Endodermal cell (in vitro differentiated cells): ENCODE data around the gene ZMYND15. TPM values are rescaled to one million over a fixed set of nuclear protein-coding genes. Genes with fewer than 3 reads are reported as not detected.
A peak's percentile ranks its signal among the peaks of the same experiment; 100 is the strongest.
"Not testable (repeated sequence)": the region's sequence is repeated elsewhere in the genome, so short reads cannot be mapped to it uniquely, and the experiment has no call there.

Experiments
- DNase-seq: peaks from one replicate; pipeline ENCODE4 v3.0.0-alpha.2; 2017
- H3K27ac ChIP-seq: 2 replicates; pipeline ENCODE4 v1.5.1; 2013; ENCODE audit warnings: mild to moderate bottlenecking, low read depth, low read length, moderate library complexity
- H3K27me3 ChIP-seq: 2 replicates; pipeline ENCODE4 v1.6.1; 2013; ENCODE audit warnings: mild to moderate bottlenecking, low read length, moderate library complexity; ENCODE audit not compliant: insufficient read depth, control insufficient read depth, poor library complexity, severe bottlenecking
- H3K36me3 ChIP-seq: 2 replicates; pipeline ENCODE4 v1.7.0; 2013; ENCODE audit warnings: mild to moderate bottlenecking, low read length, moderate library complexity; ENCODE audit not compliant: control insufficient read depth, insufficient read depth
- H3K4me1 ChIP-seq: one replicate; pipeline ENCODE4 v1.7.0; 2013; ENCODE audit warnings: low read length; ENCODE audit not compliant: control insufficient read depth, insufficient read depth
- H3K4me3 ChIP-seq: 2 replicates; pipeline ENCODE4 v1.5.1; 2013; ENCODE audit warnings: mild to moderate bottlenecking, low read length, moderate library complexity
- H3K9ac ChIP-seq: 2 replicates; pipeline ENCODE4 v1.6.1; 2013; ENCODE audit warnings: mild to moderate bottlenecking, low read length, moderate library complexity; ENCODE audit not compliant: poor library complexity, severe bottlenecking; ENCODE audit errors: extremely low read depth
- H3K9me3 ChIP-seq: 2 replicates; pipeline ENCODE4 v1.6.1; 2013; ENCODE audit warnings: mild to moderate bottlenecking, low read length, moderate library complexity; ENCODE audit not compliant: control insufficient read depth
- H3K27ac Mint-ChIP-seq: 2 replicates; pipeline ENCODE4 v1.8.0; 2020; ENCODE audit warnings: mixed read lengths
- H3K27me3 Mint-ChIP-seq: 2 replicates; pipeline ENCODE4 v1.8.0; 2021; ENCODE audit warnings: mild to moderate bottlenecking, mixed read lengths; ENCODE audit not compliant: insufficient read depth
- H3K36me3 Mint-ChIP-seq: 2 replicates; pipeline ENCODE4 v1.8.0; 2020; ENCODE audit warnings: low read depth, mixed read lengths
- H3K4me1 Mint-ChIP-seq: 2 replicates; pipeline ENCODE4 v1.8.0; 2020; ENCODE audit warnings: mixed read lengths
- H3K4me3 Mint-ChIP-seq: 2 replicates; pipeline ENCODE4 v1.8.0; 2020; ENCODE audit warnings: mild to moderate bottlenecking, moderate library complexity, mixed read lengths
- H3K9me3 Mint-ChIP-seq: 2 replicates; pipeline ENCODE4 v1.8.0; 2020; ENCODE audit warnings: mild to moderate bottlenecking, mixed read lengths
- CTCF ChIP-seq: fragments of 200-600 bp; sonication (generic); conservative IDR thresholded peaks from 2 replicates; pipeline ENCODE4 v1.5.0; 2021; ENCODE audit warnings: antibody characterized with exemption, mild to moderate bottlenecking
- WGBS, 2 experiments: methylation state at CpG; one replicate each; pipeline versions ENCODE4 v1.1.5 to v1.1.7; 2013; ENCODE audit warnings: missing lambda C conversion rate in 2 of 2, mixed read lengths in 1 of 2; ENCODE audit not compliant: insufficient coverage in 1 of 2, insufficient read length in 1 of 2; 5-methylcytosine and 5-hydroxymethylcytosine counted together
- total RNA-seq, 2 donors: library from RNA; stranded (reverse); fragmentation: NEBNext Ultra II Directional in 1 of 2; extraction: Animal tissue kit (Norgen Biotek cat#: 25700) in 1 of 2; gene quantifications; 2 replicates in 1 of 2; 3 replicates in 1 of 2; pipeline ENCODE4 v1.2.1, GENCODE V29; 2021

The ZMYND15 gene
- total RNA-seq, 2 donors from 2014 or later, result not detected

GRCh38 chr17:4699401-4700056, 40.1 kb upstream of the ZMYND15 start:
- peaks cover 26% of the 10 kb centered on the region for H3K36me3 ChIP-seq
- not testable (repeated sequence) for H3K4me3 Mint-ChIP-seq, H3K27ac ChIP-seq, H3K27me3 Mint-ChIP-seq, H3K27me3 ChIP-seq, H3K9ac ChIP-seq, H3K4me3 ChIP-seq, H3K9me3 ChIP-seq, H3K9me3 Mint-ChIP-seq, H3K4me1 ChIP-seq, DNase-seq, H3K27ac Mint-ChIP-seq
- peaks cover 18% of the 10 kb centered on the region for H3K4me1 Mint-ChIP-seq
- TF ChIP-seq CTCF, result peak; percentile 16
- WGBS, 2 experiments, result 76 to 87% methylated on average over 10 to 13 of the region's 13 CpGs
- peaks cover 27% of the 10 kb centered on the region for H3K36me3 Mint-ChIP-seq

GRCh38 chr17:4701116-4701515, 38.5 kb upstream of the ZMYND15 start:
- WGBS, 2 experiments, result 100% methylated on average over 1 of the region's 1 CpG
- Mint-ChIP-seq H3K4me3 (no peak overlapping the region), H3K36me3 (peaks cover 23% of the 10 kb centered on the region), H3K9me3 (no peaks in the 10 kb centered on the region), H3K27me3 (no peaks in the 10 kb centered on the region), H3K27ac (no peak overlapping the region), H3K4me1 (peaks cover 20% of the 10 kb centered on the region)
- H3K27me3 ChIP-seq, result no peaks in the 10 kb centered on the region
- no peaks in the 10 kb centered on the region for H3K9me3 ChIP-seq
- no peak for DNase-seq
- H3K9ac ChIP-seq, result no peak overlapping the region
- H3K4me1 ChIP-seq, result no peaks in the 10 kb centered on the region
- peaks cover 22% of the 10 kb centered on the region for H3K36me3 ChIP-seq
- no peak overlapping the region for H3K27ac ChIP-seq
- TF ChIP-seq CTCF, result no peak
- H3K4me3 ChIP-seq, result peak overlapping the region; percentile 40

- Mint-ChIP-seq H3K36me3 (peaks cover 4% of the 10 kb centered on the region), H3K4me1 (peaks cover 24% of the 10 kb centered on the region), H3K4me3 (peak overlapping the region; percentile 85), H3K27ac (peak overlapping the region; percentile 92), H3K9me3 (peaks cover 1% of the 10 kb centered on the region), H3K27me3 (no peaks in the 10 kb centered on the region)
- no peaks in the 10 kb centered on the region for H3K27me3 ChIP-seq
- H3K9ac ChIP-seq, result peak overlapping the region; percentile 92
- 4% methylated on average over 10 to 15 of the region's 15 CpGs for WGBS, 2 experiments
- H3K27ac ChIP-seq, result no peak overlapping the region
- no peak for DNase-seq
- peak overlapping the region; percentile 100 for H3K4me3 ChIP-seq
- no peaks in the 10 kb centered on the region for H3K9me3 ChIP-seq
- H3K36me3 ChIP-seq, result no peaks in the 10 kb centered on the region
- no peak for TF ChIP-seq CTCF
- H3K4me1 ChIP-seq, result no peaks in the 10 kb centered on the region
Observed at GRCh38 chr17:4703330-4703691, 36.3 kb upstream of the ZMYND15 start.

GRCh38 chr17:4704574-4704907, 35.1 kb upstream of the ZMYND15 start:
- DNase-seq, H3K36me3 ChIP-seq, H3K27ac ChIP-seq, H3K27me3 ChIP-seq, H3K9me3 ChIP-seq, H3K4me1 ChIP-seq, H3K36me3 Mint-ChIP-seq, H3K27me3 Mint-ChIP-seq, H3K9me3 Mint-ChIP-seq: not testable (repeated sequence)
- peak overlapping the region; percentile 85 for H3K4me3 Mint-ChIP-seq
- peak overlapping the region; percentile 92 for H3K9ac ChIP-seq
- peak overlapping the region; percentile 100 for H3K4me3 ChIP-seq
- 82 to 87% methylated on average over 5 to 14 of the region's 14 CpGs for WGBS, 2 experiments
- peak overlapping the region; percentile 97 for H3K27ac Mint-ChIP-seq
- H3K4me1 Mint-ChIP-seq, result peaks cover 25% of the 10 kb centered on the region
